ENCODE results near the gene UCK2.
A peak's percentile ranks its signal among the peaks of the same experiment; 100 is the strongest.

The UCK2 gene

DNA sequence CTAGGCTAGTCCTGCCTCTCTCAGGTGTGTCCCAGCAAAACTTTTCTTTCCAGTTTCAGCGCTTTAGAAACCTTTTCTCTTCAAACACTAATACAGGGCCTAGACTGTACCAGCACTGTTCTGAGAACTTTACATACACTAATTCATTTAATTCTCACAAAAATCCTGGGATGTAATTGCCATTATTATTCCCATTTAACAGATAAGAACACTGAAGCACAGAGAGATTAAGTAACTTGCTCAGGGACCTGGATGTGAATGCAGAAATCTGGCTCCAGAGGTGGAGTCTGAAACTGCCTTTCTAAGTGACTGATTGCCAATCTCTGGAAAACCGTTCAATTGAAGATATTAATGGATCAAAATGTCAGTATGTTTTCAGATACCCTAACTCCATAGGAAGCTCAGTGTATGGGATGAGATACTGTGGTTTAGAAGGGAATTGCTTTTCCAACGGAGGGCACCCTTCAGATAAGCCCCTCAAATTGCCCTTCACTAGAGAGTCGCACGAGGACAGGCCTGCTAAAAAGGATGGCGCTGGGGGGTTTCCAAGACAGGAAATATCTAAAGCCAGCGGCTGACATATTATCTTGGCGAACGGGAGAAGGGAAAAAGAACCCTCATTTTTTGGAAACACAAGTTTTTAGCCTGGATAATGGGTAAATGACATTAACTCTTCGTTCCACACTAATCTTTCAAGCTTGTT is 698 bp upstream of the UCK2 start:
- DNase-seq (ENCODE audit: low spot score) = no peak
- in situ Hi-C loops (cut with MboI; ENCODE audit: low sequenced_read_pairs, unreplicated experiment) = no loop called here
- TF ChIP-seq, protein P1, sequence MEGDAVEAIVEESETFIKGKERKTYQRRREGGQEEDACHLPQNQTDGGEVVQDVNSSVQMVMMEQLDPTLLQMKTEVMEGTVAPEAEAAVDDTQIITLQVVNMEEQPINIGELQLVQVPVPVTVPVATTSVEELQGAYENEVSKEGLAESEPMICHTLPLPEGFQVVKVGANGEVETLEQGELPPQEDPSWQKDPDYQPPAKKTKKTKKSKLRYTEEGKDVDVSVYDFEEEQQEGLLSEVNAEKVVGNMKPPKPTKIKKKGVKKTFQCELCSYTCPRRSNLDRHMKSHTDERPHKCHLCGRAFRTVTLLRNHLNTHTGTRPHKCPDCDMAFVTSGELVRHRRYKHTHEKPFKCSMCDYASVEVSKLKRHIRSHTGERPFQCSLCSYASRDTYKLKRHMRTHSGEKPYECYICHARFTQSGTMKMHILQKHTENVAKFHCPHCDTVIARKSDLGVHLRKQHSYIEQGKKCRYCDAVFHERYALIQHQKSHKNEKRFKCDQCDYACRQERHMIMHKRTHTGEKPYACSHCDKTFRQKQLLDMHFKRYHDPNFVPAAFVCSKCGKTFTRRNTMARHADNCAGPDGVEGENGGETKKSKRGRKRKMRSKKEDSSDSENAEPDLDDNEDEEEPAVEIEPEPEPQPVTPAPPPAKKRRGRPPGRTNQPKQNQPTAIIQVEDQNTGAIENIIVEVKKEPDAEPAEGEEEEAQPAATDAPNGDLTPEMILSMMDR (IDR thresholded peaks at IDR 0.05; ENCODE audit: borderline replicate concordance, control extremely low read depth, extremely low read depth, insufficient read depth, missing control alignments) = no peak

DNA sequence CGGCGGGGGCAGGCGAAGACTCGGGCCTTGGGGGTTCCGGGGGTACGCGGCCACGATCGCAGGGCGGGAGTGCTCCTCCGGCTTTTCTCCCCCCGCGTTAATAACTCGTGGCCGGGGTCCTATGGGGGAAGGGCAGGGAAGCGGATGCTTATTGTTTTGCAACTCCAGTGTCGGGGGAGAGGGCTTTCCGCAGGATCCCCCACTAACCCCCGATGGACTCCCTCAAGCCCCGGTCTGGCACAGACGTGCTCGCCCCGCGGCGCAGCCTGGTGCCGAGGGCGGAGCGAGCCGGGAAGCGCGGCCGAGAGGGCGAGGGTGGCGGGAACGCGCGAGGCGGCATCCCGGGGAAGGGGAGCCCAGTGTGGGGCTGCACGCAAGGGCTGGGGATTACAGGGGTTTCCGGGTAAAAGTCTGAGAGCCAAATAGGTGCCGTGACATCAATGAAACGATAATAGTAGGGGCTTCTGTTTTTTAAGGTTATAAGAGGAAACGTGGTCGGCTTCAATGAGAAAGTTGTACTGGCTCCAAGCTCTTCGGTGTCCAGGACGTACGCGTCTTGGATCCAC is 772 bp downstream of the UCK2 start:
- peak; percentile 73 for DNase-seq (ENCODE audit: low spot score)
- in situ Hi-C loops (cut with MboI; ENCODE audit: low sequenced_read_pairs, unreplicated experiment) = no loop called here
- TF ChIP-seq, protein P1 (IDR thresholded peaks at IDR 0.05; ENCODE audit: borderline replicate concordance, control extremely low read depth, extremely low read depth, insufficient read depth, missing control alignments) = no peak

DNA sequence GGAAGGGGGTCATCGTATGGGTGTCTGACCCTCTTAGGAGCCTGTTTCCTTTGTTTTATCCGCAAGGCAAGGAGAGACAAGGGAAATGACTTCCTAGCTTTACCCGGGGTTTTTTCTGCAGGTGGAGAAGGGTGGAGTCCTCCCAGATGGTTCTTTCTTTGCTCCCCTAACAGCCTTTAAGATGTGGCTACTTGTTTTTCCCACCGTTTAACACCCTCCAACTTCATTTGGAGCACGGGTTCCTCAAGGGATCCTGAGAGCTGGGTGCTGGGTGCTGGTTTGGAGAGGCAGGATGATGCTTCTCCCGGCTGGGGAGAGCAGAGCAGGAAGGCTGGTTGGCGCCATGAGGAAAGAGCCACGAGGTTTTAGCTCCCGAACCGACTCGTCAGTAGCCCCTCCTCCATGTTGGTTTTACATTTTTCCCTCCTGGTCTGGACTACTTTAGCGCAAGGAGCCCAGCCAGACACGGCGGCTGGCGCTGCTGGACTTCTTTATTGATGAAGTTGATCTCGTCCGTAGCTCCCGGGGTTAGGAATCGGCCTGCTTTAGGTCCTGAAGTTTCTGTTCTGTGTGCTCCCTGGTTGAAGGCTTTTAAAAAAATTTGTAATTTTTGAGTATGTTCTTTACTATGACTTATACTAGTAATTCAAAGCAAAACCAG is 1.4 kb downstream of the UCK2 start:
- in situ Hi-C loops (cut with MboI; ENCODE audit: low sequenced_read_pairs, unreplicated experiment) = no loop called here
- TF ChIP-seq, protein P1 (IDR thresholded peaks at IDR 0.05; ENCODE audit: borderline replicate concordance, control extremely low read depth, extremely low read depth, insufficient read depth, missing control alignments) = no peak

DNA sequence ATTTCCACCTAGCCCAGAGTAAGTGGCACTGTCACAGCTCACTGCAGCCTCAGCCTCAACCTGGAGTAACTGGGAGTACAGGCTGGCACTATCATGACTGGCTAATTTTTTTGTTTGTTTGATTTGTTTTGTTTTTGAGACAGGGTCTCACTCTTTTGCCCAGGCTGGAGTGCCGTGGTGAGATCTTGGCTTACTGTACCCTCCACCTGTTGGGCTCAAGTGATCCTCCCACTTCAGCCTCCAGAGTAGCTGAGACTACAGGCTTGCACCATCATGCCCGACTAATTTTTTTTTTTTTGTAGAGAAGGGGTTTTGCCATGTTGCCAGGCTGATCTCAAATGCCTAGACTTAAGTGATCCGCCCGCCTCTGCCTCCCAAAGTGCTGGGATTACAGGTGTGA is 2.5 kb downstream of the UCK2 start:
- in situ Hi-C loops (cut with MboI; ENCODE audit: low sequenced_read_pairs, unreplicated experiment) = no loop called here
- DNase-seq (ENCODE audit: low spot score) = no peak
- TF ChIP-seq, protein P1 (IDR thresholded peaks at IDR 0.05; ENCODE audit: borderline replicate concordance, control extremely low read depth, extremely low read depth, insufficient read depth, missing control alignments) = no peak

More for the DNA sequence above, 1.4 kb downstream of the UCK2 start:
- DNase-seq (ENCODE audit: low spot score) = peak; percentile 55

DNA sequence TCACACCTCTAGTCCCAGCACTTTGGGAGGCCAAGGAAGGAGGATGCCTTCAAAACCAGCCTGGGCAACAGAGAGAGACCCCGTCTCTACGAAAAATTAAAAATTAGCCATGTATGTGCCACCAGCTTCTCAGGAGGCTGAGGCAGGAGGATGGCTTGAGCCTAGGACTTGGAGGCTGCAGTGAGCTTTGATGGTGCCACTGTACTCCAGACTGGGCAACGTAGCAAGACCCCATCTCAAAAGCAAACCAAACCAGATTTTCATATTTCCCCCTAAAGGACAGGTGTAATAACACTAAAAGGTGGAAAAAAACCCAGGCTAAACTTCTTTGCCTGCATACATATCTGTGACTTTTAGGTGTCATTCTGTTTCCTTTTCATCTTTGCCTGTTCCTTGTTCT is 3.7 kb downstream of the UCK2 start:
- TF ChIP-seq, protein P1 (IDR thresholded peaks at IDR 0.05; ENCODE audit: borderline replicate concordance, control extremely low read depth, extremely low read depth, insufficient read depth, missing control alignments) = no peak
- in situ Hi-C loops (cut with MboI; ENCODE audit: low sequenced_read_pairs, unreplicated experiment) = no loop called here
- DNase-seq (ENCODE audit: low spot score) = no peak

DNA sequence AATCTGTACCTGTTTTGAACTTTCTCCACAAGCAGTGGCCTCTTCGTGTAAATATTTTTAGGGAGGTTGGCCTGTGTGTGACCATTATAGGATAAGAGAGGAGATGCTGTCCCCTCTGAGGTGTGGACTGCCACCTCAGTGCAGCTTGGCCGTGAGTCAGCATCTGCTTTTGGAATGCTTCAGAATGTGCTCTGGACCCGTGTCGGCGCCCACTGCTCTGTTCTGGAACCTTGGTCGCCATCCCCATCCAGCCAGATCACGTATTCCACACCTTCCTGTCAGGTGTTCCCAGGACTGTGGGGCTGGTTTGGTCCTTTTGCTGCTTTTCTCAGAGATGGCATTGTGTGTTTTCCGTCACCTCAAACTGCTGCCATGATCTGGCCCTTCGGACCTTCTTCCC is 5.5 kb downstream of the UCK2 start:
- TF ChIP-seq, protein P1 (IDR thresholded peaks at IDR 0.05; ENCODE audit: borderline replicate concordance, control extremely low read depth, extremely low read depth, insufficient read depth, missing control alignments) = no peak
- in situ Hi-C loops (cut with MboI; ENCODE audit: low sequenced_read_pairs, unreplicated experiment) = no loop called here

More for the DNA sequence above, 5.5 kb downstream of the UCK2 start:
- no peak for DNase-seq (ENCODE audit: low spot score)

Measured in GM13976 (cell line).